A673 (cell line): ENCODE results near the gene BEAN1.

ENCODE experiments used
- EZH2 ChIP-seq: fragments of 200-600 bp; sonication (generic); IDR thresholded peaks from 2 replicates; pipeline ENCODE4 v1.6.1; 2017; ENCODE audit warnings: borderline replicate concordance, low read depth, mild to moderate bottlenecking, mixed read lengths, antibody characterized with exemption, low read length; ENCODE audit not compliant: poor library complexity, severe bottlenecking
- TF ChIP-seq, protein P1 (sequence below): fragments of 300-800, 200-600 bp; sonication (generic); conservative IDR thresholded peaks from 2 replicates; pipeline ENCODE4 v1.5.1; 2017; ENCODE audit warnings: low read depth, mild to moderate bottlenecking, antibody characterized with exemption, low read length, moderate library complexity, mixed read lengths

DNA sequence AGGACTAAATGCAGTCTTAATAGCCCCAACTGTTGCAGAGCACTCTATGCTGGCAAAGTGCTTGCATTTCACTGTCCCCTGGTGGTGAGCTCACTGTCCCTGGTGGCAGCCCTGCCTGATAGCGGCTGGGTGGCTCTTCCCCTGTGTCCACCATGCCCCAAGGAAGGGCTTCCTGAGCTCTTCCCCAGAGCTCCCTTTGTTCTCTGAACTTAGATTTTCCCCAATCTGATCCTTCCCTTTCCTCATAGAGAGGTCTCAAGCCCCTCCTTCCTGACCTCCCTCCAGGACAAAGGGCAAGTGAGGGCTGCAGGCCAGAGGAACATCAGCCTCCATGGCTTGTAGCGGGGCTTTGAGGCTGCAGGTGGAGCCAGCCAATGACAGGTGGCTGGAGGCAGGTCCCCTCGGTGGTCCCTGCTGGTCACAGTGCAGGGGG lies 17.0 kb downstream of the BEAN1 start:
- TF ChIP-seq, protein P1, sequence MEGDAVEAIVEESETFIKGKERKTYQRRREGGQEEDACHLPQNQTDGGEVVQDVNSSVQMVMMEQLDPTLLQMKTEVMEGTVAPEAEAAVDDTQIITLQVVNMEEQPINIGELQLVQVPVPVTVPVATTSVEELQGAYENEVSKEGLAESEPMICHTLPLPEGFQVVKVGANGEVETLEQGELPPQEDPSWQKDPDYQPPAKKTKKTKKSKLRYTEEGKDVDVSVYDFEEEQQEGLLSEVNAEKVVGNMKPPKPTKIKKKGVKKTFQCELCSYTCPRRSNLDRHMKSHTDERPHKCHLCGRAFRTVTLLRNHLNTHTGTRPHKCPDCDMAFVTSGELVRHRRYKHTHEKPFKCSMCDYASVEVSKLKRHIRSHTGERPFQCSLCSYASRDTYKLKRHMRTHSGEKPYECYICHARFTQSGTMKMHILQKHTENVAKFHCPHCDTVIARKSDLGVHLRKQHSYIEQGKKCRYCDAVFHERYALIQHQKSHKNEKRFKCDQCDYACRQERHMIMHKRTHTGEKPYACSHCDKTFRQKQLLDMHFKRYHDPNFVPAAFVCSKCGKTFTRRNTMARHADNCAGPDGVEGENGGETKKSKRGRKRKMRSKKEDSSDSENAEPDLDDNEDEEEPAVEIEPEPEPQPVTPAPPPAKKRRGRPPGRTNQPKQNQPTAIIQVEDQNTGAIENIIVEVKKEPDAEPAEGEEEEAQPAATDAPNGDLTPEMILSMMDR = no peak
- no peak for TF ChIP-seq EZH2
